NCI-H510A treated with DMSO at 0.1 percent for 48 hours (cell line): ENCODE data around the gene EYA2.

Source experiments
- DNase-seq: peaks from one replicate; lab custom pipeline; 2025; lab: John Stamatoyannopoulos, UW

EYA2 gene

DNA sequence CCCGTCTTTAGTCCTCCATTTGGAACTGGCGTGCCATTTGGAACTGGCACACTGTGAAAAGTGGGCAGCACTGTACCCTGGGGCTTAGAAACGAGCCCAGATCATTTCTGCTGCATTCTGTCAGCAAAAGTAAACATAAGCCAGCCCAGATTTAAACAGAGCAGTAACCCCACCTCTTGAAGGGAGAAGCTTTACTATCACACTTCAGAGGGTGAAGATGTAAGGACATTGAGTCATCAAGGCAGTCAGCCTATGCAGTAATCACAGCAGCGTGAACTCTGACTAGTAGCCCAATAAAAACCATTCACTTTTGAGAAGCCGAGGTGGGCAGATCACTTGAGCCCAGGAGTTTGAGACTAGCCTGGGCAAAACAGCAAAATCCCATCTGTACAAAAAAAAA lies 216.9 kb downstream of the EYA2 start:
- no peak for DNase-seq

DNA sequence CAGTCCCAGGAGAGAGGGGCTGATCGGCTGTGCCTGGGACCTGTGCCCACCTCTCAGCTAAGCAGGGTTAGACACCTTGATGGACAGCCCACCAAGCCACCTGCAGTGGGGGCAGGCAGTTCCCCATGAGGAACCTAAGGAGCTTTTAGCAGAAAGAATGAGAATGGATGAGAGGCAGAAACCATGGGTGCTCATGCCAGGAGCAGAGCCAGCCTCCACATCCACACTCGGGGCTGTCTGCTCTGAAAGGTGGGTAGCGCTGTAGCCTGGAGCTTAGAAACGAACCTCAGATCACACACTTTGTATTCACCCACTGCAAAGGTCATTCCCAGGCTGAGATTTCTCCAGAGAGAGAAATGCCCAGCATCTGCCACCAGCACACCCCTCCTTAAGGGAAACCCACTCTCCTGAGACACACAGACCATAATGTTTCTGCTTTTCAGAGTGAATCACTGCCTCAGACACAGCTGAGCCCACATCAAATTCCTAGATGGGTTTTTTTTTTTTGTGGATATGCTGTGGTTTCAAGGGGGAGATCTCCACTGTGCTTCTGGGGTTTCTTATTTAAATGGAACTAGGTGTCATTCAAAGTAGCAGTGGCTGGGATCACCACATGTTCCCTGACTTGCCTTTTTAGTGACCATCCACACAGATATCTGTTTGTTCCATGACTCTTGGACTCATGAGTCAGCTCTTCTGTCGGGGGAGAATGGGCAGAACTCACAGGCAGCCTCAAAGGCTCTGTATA lies 218.9 kb downstream of the EYA2 start:
- no peak for DNase-seq

DNA sequence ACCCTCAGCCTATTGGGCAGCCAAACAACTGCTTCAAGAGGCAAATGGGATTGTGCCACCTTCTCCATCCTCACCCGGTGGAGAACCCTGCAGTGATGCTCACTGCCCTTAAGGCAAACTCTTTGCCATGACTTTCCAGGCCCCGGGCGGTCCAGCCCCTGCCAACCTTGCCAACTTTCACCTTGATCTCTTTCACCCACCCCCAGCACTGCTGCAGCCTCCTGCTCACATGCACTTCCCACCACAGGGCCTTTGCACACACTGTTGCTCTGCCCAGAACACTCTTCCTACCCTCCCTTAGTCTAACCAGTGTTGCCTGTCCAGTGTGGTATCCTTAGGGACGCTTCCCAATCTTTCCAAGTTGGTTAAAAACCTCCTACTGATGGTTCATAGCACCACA lies 221.1 kb downstream of the EYA2 start:
- no peak for DNase-seq

DNA sequence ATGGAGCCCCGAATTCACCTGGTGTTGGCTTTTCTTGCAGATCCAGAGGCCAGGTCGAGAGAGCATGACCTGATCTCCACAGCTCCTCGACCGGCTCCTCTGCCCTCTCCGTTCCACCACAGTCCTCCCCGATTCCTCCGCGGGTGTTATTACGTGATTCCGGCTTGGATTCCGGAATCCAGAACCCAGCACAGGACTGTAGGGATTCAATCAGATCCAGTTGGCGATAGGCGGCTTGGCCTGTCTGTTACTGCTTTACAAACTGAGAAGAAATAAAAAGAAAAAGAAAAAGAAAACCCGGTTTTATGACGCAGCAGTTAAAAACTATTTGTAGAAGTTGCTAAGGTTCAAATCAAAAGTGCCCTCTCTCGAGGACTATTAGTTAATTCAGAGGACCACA lies 222.7 kb downstream of the EYA2 start:
- no peak for DNase-seq

DNA sequence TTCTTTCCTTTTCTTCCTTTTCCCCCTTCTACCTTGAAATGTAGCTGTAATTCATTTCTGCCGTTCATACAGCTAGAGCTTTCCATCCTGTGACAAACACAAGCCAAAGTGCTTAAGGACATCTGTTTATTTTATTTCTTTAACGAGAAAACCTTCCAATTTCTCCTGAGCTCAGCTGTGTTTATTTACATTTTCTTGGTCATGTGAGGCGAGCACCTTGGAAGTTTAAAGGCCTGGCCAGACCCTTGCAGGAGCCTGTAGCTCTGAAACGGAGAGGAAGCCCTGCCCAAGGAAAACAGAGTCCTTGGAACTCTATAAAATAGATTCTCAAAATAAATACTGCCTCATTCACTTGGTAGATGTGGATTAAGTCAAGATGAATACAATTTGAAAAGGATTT lies 223.1 kb downstream of the EYA2 start:
- no peak for DNase-seq

DNA sequence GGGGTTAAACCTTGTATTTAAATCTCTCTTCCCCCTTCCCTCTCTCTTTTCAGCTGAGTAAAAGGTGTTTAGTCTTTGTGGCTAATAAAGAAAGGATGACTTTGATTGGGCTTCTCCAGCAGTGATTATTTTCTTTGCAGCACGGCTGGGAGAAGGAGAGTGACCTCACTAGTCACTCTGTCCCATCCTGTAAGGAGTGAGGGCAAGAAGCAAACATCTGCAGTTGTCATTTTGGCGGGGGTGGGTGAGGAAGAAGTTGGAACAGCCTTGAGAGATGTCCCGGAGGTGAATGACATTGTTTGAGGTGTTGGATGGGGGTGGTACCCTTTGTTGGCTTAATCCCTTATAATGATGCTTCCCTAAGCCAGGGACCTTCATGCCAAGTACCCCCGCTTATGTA lies 223.6 kb downstream of the EYA2 start:
- no peak for DNase-seq

DNA sequence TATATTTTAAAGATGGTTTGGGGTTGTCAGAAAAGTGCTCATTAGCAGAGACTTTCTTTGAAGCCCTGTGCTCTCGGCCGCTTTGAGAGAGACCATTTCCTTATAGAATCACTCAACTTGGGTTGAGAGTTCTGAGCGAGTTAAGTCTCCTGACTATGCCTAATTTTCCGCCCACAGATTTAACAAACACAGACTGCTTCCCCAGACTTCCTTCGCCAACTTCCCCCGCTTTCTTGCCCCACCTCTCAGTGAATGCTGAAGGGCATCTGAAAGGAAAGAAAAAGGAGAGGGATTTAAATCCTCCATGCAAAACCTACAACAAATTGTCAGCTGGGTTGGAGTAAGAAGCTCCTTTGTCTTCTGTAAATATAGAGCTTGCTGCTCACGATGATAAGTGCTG lies 224.0 kb downstream of the EYA2 start:
- no peak for DNase-seq

DNA sequence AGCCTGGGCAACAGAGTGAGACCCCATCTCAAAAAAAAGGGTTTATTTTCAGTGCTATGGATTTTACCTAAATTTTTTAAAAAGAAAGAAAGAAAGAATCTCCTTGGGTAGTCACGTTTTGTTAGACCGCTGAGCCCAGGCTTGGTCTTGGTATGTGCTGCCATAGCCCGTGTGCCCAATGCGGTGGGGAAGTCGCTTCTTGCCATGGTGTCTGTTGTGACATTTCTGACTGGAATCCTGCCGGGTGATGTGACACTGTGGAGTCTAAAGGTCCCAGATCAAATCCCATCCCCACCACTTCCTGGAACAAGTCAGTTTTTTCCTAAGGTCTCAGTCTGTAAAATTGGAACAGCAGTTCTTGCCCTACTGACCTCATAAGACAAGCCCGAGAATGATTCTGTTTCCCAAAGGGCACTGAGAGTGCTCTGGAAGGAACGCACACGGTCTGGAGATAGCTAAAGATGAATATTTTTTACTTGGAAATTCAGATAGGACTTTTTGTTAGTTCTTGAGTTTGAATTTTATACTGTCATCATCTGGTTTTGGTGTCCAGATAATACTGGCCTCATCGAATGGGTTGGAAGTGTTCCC lies 225.8 kb downstream of the EYA2 start:
- no peak for DNase-seq

DNA sequence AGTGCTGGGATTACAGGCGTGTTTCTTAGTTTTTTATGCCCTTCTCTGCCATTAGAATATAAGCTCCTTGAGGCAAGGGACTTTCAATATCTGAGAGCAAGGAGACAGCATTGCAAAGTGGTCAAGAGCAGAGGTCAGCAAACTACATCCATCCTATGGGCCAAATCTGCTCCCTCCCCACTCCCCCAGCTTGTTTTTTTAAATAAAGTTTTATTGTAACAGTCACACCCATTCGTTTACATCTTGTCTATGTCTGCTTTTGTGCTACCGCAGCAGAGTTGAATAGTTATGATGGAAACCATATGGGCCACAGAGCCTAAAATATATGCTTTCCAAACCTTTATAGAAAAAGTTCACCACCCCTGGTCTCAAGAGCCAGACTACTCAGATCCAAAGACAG lies 227.9 kb downstream of the EYA2 start:
- no peak for DNase-seq

DNA sequence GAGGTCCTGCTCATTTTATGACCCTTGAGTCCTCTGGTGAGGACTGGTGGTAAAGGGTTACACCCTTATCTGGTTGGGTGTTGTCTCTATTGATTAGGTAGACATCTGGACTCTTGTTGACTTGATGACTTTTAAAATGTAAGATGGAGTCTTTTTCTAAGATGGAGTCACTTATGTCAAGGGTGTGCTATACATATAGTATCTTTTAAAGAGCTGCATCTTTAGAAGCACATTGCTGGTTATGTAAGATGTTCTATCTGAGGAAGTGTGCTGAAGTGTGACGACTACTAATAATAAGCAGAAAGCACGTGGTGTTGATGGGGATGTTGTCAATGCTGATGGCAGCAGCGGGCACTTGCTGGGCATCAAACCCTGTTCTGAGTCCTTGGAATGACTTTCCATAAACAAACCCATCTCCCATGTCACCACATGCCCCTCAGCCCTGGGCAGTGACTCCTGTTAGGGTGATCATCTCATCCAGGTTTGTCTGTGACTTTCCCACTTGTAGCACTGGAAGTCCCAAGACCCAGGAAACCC lies 229.6 kb downstream of the EYA2 start:
- DNase-seq, result no peak

DNA sequence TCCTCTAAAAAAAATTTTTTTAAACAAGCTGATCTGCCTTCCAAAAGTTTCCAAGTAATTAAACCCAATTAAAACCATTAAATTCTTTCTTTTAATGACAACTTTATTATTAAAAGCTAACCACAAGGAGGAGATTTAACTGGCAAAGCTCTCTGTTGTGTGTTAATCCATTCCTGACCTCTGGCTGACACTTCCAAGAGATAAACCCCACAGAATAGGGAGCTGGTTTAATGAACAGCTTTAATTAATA lies 230.8 kb downstream of the EYA2 start:
- no peak for DNase-seq

DNA sequence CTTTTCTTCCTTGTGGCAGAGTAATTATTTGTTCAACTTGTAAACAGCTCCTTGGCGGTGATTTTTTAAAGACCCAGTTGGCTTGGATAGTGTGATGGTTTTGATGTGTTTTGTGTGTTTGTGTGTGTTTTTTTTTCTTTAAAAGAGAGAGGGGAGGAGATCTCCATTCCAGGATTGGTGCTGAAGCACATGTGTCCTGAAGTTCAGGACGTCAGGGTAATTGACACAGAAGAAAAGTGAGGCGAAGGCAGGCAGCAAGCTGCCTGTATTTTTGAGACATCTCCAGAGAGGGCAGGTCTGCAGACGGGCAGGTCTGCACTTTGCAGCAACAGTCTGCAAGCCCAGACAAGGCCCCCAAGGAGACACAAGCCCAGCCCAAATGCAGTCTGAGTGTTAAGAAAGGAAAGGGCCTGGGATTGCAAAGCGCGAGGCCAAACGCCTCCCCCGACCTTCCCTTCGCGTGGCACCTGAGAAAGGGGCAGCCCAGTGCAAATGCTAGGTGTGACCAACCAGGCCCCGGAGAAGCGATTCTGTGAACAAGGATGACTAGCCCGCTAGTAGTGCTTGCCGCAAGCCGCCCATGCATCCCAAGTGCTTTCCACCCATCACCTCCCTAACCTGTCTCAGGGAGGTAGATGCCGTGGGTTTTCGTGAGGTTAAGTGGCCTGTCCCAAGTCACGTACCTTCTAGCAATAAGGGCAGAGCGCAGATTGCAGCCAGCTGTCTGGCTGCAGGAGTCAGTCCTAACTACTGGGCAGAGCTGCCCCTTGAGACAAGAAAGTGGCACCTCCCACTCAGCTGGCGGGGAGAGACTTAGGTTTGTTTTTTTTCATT lies 231.3 kb downstream of the EYA2 start:
- no peak for DNase-seq

DNA sequence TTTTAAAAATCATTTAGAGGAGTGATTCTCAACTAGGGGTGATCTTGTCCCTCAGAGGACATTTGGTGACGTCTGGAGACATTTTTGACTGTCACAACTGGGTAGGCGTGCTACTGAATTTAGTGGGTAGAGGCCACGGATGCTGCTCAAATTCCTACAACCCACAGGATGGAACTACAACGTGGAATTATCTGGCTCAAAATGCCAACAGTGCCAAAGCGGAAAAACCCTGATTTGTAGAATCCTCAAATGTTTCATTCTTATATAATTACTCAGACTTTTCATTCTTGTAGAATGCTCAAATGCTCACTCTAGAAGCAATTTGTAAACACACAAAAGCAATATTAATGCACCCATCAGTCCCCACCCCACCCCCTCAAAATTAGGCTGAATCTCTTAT lies 232.1 kb downstream of the EYA2 start:
- no peak for DNase-seq

DNA sequence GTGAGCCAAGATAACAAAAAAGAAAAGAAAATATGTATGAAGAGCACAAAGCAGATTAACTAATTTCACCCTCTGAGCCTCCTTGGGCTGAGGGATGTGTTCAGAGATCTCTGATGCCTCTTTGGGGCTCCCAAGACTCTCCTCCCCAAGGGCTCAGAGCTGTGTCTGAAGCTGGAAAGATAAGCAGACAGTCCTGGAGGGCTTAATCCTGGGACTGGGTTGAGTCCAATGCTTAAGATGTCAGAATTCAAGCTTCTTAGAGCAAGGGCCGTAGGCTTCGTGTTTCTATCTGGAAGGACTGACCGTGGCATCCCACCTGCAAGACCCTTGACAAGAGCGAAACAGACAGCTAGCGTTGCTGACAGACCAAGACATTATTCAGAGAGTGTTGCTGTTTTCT lies 232.9 kb downstream of the EYA2 start:
- DNase-seq, result no peak

DNA sequence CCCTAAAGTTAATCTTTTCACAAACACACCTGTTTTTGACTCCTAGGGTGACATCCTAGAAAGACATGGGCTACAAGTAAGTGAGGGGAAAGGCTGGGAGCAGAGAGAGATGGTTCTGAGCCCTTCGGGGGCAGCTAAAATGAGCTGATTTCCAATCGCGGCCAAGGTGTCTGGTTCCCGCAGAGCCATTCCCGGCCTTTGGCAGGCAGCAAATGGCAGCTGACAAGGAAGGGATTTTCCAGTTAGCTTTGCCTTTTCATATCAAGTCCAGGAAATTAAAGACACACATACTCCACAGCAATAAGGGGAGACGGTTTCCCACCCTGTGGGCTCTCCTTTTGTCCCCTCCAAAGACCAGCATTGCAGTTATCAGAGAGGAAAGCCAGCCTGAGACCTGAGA lies 233.4 kb downstream of the EYA2 start:
- no peak for DNase-seq

DNA sequence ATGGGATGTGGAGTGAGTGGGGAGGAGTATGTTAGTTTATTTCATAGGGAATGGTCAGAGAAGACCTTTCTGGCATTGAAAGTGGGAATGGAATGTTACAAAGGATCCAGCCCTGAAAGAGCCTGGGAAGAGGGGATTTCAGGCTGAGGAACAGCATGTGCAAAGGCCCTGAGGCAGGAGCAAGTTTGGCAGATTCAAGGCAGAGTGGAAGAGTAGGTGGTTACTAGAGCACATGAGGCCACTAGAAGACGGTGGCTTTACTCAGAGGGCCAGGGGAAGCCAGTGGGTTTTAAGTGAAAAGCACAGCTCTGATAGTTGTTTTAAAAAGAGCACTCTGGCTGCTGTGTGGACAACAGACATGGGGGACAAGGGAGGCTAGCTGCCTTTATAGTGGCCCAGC lies 234.7 kb downstream of the EYA2 start:
- no peak for DNase-seq

DNA sequence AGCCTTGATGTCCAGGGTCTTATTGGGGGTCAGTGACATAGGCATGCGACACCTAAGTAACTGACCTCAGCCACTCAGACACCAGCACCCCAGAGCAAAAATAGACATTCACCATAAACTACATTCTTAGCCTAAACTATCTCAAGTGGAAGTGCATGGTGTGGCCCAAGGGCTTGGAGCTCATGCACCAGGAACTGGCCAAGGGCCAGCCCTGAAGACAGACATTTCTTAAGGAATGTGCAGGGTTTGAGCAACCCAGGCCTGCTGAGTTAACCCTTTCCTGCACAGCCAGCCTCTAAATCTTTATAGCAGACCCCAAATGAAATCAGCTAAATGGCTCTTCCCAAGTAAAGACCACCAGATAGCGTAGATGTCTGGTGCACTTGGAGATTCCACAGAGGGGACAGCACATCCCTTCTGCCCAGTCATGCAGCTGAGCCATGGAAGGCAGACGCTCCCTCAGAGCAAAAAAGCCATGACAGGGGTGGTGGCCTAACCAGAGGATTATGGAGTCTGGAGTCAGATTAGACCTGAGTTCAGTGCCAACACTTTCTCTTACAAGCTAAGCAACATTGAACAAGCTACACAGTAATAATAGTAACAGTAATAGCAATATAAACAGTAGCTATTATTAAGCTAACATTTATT lies 239.3 kb downstream of the EYA2 start:
- DNase-seq, result no peak

DNA sequence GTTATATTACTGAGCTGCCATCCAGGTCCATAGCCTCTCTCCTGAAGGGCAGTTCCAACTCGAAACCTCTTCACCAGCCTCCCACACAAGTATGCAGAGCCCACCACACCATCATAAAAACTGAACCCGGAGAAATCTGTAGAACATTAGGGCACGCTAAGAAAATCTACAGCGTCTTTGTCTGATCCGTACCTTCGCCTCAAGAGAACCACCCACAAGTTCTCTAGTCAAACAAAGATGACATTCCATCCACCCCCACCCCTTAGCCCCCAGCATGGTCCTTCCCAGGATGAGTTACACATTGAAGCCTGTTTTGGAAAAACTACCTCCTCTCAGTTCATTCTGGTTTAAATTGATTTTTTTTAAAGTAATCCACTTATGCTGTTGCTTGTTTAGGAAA lies 242.1 kb downstream of the EYA2 start:
- no peak for DNase-seq

DNA sequence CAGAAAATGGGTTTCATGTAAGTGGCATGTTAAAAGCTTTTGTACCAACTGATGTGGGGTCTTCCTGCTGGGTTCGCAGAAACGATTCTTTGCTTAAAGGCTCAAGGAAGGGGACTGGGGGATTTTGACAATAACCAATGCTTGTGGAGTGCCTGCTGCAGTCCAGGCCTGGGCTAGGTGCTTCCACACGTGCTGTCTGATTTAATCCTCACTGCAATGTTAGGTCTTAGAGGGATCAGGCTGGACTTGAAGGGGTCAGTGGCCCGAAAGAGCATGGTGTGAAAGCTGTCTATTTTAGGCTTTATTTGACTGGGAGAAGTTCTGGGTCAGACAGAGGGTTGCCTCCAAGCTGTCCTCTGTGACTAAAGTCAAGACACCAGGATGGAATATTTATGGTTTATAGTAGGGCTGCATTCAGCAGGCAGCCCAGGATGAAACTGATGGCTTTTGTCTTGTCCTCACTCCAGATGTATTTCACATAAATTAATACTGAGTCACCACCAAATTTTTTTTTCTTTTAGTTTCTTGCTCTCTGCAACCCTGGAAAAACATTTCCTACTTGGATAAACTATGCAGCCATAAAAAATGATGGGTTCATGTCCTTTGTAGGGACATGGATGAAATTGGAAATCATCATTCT lies 242.7 kb downstream of the EYA2 start:
- no peak for DNase-seq

DNA sequence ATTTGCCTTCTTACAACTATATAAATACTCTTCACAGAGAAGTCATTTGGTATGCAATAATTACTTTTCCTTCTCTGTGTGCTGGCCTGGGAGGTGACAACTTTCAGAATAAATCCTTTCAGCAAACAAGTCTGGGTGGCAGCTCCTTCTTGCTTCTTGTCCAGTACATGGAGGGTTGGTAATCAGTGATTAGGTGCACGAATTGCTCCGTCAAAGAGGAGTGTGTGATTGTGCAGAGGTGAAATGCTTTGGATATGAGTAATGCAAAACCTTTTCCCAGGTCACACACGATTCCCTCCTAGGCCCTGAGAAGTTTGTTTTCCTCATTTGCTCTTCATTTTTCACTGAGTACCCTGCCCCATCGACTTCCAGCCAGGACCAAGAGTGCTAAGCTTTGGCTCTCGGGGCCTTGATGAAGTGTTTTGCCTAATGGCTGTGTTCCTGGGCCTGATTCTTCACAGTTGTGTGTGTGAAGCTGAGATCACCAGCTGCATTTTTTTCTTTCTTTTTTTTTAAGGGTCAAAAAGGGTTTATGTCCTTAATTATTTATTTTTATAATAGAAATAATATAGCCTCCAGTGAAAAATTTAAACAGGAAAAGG lies 245.4 kb downstream of the EYA2 start:
- no peak for DNase-seq

DNA sequence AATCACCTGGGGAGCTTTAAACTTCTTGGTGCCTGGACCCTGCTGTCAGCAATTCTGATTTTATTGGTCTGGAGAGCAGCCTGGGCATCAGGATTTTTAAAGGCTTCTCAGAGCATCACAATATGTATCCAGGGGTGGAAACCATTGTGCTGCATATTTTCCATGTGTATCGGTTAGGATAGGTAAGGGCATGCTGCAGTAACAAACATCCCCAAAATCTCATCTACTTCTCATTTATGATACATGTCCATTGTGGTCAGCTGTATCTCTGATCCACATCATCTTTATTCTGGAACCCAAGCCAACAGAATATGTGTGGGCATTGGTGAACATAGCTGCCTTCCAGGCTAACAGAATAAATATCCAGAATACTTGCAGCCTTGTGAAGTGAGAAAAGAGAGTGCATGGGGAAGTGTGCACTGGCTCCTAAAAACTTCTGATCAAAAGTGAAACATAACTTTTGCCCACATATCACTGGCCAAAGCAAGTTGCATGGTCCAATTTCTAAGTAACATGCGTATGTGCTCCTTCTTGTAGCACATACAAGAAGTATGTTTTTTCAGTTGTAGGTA lies 246.8 kb downstream of the EYA2 start:
- DNase-seq, result no peak
